HK-2 (cell line): Measurements from ENCODE around the gene PRDM15.
A peak's percentile ranks its signal among the peaks of the same experiment; 100 is the strongest.
"Not testable (repeated sequence)": the region's sequence is repeated elsewhere in the genome, so short reads cannot be mapped to it uniquely, and the experiment has no call there.

Source experiments
- DNase-seq: peaks from one replicate; pipeline ENCODE4 v3.0.0-alpha.2; 2018; ENCODE audit not compliant: unreplicated experiment

PRDM15 gene

DNA sequence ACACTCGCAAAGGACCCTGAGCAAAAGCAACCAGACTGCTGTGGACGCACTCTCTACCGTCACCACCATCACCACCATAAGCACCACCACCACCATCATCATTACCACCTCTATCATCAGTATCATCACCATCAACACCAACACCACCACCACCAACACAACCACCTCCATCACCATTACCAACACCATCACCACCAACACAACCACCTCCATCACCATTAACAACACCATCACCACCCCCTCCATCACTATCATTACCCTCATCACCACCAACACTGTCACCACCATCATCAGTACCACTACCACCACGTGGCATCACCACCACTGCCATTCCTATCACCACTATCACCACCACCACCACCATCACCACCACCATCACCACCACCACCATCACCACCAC is 73.5 kb downstream of the PRDM15 start:
- no peak for DNase-seq

DNA sequence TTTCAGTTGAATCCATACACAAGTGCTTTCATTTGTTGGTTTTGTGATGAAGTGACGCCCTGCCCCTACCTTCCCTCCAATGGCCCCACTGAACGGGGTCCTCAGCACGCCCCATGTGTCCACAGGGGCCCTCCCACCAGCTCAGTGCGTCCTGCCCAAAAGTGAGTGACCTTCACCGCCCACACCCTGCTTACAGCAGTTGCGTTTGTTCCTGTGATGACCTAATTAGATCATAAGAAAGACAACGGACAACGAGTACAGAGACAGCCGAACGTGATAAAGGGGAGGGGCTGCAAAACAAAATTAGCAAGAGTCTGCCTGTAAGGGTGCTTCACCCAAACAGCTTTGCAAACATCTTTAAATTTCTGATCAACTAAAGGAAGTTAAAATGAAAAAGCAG is 74.1 kb downstream of the PRDM15 start:
- no peak for DNase-seq

DNA sequence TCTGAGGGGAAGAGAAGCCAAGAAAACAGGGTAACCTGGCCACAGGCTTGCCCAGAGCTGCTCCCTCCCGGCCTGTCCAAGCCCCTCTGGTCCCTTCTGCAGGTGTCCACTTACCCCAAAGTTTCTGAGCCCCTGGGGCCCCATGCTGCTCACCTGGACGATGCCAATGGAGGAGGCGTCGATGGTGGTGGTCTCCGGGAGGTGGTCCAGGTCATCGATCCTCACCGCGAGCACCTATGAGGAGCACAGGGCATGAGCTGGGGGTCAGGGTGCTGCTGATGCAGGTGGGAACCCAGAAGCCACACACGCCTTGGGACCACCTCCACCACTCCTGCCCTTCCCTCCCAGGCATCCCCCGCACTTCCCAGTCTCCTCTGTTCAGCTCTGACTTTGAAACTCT is 74.8 kb downstream of the PRDM15 start:
- no peak for DNase-seq

DNA sequence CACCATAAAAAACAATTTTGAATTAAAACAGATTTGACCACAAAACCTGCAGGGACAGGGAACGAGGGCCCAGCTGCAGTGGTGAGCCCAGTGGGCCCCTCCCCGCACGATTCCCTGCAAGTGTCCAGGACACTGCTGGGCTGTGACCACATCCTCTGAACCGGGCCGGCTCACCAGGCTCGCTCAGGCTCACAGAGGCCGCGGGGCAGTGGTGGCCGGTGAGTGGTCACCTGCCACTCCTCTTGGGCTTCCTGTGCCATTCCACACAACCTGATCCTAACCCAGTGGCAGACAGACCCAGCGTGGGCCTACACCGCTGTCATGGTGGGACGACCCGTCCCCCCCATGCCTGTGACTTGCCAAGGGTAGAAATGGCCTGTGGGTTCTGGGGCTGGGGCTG is 75.8 kb downstream of the PRDM15 start:
- DNase-seq, result no peak

DNA sequence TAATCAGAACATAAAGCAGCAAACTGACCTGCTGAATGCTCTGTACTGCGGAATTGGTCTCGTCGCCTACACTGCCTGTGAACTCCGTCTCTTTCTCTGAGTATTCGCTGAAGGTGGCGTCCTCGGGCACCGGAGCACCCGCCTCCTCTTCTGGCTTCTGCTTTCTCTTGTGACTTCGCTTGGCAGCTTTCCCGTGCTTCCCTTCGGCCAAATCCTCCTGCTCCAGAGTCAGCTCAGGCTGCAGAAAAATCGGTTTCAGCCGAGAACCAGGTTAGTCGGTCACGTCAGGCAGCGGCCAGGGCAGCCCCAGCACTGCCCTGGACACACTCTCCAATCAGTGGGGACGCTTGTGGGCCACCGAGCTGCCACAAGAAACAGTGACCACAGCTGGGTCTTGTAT is 76.5 kb downstream of the PRDM15 start:
- DNase-seq, result no peak

DNA sequence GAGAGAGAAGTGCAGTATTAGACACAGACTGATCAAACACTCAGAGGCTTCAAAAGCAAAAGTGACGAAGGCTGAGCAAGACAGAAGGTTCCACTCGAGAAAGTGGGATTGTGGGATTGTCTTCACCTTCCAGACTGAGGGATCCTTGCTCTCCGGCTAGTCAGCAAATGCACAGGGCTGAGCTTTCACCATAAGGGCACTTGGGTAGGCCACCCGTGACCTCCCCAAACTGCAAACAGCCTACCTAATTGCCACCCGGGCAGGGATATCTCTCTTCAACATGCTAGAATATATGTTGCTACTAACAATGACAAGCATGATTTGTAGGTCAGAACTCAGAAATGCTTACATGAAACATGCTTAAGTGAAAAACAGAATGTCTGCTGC is 77.0 kb downstream of the PRDM15 start:
- no peak for DNase-seq

DNA sequence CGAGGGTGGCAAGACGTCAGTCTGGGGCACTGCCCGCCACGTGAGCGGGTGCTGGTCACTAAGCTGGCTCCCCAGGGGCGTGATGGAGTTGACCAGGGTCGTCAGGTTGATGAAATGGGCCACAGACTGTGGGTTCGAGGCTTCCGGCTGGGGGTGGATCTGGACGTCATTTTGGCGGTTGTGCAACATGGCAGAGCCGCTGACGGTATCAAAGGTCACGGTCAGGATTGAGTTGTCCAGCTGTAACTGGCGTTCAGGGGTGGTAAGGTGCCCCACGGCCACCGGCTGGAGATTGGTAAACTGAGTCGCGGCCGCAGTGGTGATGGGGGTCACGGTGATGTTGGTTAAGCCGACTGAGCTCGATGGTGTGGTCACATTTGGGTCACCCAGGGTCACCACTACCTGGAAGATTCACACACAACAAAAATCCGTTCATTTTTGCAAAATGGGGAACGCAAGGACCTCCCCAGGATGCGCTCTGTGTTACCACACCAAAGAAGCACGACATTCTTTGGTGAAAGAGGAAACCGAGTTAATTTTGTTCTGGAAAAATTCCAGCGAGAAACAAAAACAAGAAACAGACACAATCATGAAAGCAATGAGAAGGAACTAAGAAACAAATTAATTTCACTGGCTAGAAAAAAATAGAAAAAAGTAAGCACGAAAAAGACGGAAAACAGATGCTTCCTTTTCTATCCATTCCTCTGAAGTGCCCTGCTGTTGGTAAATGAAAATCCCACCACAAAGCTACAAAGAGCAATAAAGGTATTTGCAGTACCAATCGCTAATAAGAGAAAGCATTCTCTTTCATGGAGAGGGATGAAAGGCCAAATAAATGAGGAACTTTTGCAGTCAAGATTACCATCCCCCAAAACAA is 77.6 kb downstream of the PRDM15 start:
- DNase-seq, result no peak

DNA sequence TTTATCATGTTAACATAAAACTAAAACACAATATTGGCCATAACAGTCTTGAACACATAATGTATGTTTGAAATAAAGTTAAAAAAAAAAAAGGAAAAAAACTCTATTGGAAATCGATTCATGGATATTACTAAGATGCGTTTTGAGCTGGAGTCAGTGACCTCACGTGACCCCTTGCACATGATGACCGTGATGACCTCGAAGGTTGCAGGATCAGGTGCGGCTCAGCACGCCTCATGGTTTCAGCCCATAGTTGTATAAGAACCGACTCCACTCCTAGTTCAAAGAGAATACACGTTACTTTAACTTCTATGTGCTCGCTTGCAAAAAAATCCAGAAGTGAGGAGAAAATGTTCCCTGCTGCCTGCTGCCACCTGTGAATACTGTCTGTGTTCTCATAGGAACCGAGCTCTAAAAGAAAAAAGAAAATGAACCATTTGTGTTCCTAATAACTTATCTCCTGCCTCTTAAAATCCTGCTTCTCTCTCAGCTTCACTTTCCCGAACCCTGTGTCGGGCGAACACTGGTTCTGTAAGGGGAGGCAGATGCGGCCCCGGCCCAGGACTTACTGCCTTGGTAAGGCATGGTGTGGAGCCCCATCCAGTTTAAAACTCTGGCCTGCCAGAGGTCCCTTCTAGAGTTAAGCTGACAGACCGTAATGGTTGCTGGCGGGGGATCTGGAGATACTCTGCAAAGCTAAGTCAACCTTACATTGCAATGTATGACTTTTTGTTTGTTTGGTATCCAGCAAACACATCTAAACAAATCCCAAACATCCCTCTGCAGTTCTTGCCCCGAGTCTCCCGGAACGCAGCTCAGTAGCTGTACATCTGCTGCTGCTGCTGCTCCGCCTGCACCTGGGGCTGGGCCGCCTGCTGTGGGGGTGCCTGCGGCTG is 78.5 kb downstream of the PRDM15 start:
- no peak for DNase-seq

DNA sequence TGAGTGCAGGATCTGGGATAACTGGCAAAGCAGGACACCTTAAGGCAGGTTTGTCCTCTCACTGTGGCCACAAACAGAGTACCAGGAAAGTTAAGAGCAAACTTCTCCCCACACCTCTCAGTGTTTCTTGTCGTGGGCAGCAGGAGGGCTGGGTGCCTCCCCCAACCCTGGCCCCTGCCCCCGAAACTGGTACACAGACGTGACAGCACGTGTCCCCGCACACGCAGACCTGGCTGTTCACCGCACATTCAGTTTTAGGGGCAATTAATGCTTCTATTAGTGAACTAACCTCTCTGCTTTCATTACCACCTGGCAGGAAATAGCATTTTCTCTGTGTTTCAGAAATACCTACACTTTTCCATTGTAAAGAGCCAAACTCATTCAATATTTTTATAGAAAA is 79.4 kb downstream of the PRDM15 start:
- DNase-seq, result no peak

DNA sequence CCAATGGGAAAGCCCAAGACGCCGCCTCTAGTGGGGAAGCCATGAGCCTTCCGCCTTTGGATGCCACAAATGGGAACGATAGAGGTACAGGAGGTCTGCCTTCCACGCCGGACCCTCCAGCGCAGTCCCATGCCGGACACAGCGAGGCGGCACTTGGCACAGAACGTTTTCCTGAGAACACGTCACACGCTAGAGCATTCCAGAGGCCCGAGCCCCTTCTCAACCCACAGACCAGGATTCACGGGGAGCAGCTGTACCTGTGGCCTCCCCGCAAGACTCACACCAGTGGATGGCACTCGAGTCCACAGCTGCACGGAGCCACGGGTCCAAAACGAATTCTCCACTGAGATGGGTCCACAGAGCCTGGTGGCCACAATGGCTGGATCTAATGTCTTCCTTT is 80.8 kb downstream of the PRDM15 start:
- no peak for DNase-seq

DNA sequence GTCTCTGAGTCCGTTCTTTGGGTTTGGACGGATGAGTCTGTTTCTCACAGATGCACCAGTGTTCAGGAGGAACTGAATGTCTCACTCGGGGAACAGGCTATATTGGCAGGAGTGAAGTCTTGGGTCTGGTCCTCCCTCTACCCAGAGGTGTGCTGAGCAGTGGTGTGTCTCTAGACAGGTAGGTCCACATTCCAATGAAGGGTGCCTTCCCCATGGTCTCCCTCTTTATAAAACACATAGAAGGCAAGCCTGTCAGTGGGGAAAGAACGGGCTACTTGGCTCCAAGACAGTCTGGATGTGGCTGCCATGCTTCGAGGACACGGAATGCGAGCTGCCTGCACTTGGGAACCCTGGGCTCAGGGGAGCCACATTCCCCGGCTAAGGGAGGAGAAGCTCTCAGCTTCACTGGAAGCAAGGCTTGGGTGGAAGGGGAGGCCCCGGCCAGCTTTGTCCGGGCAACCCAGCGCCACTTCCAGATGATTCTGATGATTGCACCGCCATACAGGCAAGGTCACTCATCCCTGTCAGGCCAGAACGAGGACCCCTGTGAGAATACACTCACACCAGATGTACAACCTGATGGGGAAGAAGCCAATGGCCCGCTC is 82.6 kb downstream of the PRDM15 start:
- no peak for DNase-seq

DNA sequence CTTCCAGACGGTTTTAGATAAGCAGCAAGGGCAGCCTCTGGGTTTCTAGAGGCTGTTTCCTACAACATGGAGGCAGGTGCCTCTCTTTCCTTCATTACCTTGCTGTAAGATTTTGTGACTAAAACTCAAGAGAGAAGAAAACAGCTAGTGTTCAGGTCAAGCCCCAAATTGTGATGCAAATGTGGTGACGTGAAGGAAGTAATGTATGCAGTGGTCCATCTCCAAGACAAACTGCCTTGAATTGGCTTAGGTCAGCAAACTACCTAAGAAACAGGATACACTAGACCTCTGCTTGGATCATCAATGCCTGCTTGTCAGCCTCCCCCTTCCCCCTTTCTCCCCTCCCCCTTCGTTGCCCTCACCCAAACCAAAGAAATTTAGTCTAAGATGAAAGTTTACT is 83.4 kb downstream of the PRDM15 start:
- DNase-seq, result no peak

DNA sequence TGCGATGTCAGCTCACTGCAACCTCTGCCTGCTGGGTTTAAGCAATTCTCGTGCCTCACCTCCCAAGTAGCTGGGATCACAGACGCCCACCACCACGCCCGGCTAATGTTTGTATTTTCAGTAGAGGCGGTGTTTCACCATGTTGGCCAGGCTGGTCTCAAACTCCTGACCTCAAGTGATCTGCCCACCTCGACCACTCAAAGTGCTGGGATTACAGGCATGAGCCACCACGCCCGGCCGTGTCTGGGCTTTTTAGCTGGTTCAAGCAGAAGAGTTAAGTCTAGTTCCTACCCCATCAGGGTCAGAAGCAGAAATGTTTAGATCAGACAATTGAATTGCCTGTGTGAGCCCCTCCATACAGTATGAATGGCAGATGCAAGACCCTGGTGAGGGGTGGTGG is 84.5 kb downstream of the PRDM15 start:
- no peak for DNase-seq

DNA sequence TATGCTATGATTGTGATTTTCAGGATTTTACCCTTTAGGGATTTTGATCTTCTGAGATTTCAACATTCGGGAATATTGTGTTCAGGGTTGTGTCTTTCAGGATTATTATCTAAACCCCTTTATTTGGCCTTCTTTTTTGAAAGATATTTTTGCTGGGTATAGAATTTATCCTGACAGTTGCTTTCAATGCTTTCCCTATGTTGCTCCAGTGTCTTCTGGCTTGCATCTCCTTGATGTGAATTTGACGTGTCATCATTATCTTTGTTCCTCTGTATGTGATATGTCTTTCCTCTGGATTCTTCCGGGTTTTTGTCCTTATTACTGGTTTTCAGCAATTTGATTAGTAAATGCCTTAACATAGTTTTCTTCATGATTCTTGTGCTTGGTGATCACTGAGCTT is 86.4 kb downstream of the PRDM15 start:
- DNase-seq, result no peak

DNA sequence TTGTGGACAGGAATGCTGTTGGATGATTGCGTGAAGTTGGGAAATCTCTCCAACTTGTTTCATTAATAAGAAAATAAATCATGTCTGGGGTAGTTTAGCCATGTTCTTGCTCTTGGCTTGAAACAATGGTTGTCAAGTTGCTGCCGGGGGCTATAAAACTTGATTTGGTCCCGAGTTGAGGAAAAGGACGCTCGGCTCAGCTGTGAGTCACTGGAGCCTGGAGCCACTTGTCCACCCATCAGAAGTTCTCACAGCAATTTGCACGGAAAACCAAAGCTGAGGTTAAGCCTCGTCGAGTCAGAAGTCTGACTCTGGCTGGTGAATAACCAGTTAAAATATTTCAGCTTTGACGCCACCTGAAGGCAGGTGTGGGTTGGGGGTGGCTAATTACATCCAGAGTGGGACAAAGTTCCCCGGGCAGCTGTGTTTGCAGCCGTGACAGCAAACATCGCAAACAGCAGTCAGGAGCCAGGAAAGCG is 92.6 kb downstream of the PRDM15 start:
- peak; percentile 58 for DNase-seq

DNA sequence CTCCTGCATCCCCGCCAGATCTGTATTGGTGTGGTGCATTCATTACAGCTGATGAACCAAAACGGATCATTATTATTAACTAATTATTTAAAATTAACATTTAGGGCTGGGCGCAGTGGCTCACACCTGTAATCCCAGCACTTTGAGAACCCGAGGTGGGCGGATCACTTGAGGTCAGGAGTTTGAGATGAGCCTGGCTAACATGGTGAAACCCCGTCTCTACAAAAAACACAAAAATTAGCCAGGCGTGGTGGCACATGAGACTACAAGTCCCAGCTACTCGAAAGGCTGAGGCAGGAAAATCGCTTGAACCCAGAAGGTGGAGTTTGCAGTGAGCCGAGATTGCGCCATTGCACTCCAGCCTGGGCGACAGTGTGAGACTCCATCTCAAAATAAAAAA is 93.9 kb downstream of the PRDM15 start:
- not testable (repeated sequence) for DNase-seq

DNA sequence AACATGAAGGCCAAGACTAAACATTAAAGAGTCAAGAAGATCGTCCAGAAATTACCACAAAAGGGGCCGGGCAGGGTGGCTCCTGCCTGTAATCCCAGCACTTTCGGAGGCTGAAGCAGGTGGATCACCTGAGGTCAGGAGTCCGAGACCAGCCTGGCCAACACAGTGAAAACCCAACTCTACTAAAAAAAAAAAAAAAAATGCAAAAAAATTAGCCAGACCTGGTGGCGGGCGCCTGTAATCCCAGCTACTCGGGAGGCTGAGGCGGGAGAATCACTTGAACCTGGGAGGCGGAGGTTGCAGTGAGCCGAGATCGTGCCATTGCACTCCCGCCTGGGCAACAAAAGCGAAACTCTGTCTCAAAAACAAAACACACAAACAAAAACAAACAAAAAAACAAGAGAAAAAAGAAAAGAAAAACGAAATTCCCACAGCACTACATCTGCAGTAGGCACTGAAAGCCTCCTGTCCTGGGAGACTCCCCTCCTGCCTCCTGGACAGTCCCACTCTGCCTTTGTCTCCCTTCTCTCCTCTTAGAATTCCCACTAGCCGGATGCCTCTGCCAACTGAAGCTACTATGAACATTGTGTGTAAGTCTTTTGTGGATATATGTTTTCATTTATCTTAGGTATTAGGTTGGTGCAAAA is 94.6 kb downstream of the PRDM15 start:
- DNase-seq, result no peak

DNA sequence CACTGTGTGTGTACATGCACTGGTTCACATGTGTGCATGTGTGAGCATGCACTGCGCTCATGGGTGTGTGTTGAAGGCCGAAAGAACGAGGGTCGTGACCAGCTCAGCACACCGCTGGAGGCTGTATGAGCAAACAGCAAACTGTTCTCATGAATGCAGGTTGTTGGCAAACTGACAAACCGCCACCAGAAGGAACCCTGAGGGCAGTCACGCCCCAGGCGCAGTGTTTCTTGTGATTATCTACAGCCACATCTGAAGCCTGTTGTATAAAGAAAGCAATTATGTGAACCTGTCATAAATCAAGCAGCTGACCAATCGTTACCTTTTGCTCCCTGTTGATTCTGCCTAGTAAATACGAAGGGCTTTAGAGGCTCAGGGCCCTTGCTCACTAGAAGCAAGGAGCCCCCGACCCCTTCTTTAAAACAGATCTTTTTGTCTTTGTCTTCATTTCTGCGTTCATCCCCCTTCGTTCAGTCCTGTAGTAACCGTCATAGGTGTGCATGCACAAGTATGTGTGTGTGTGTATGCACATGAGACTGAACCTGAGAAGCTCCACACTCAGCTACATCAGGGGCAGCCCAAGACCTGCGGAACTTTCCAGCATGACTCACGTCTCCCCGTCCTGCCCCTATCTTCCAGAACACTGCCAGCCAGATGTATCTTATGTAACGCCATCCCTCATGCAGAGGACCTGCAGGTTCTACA is 95.5 kb downstream of the PRDM15 start:
- no peak for DNase-seq

DNA sequence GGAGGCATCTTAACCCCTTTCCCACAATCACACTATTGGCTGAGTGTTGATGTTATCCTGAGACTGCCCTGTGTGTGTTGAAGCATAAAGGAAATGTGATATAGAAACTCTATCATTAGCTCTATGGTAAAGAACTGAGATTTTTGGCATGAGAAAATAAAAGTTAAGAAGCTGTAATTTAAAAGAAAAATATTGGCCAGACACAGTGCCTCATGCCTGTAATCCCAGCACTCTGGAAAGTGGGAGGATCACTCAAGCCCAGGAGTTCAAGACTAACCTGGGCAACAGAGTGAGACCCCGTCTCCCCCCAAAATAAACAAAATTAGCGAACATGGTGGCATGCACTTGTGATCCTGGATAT is 98.1 kb downstream of the PRDM15 start:
- DNase-seq, result no peak

DNA sequence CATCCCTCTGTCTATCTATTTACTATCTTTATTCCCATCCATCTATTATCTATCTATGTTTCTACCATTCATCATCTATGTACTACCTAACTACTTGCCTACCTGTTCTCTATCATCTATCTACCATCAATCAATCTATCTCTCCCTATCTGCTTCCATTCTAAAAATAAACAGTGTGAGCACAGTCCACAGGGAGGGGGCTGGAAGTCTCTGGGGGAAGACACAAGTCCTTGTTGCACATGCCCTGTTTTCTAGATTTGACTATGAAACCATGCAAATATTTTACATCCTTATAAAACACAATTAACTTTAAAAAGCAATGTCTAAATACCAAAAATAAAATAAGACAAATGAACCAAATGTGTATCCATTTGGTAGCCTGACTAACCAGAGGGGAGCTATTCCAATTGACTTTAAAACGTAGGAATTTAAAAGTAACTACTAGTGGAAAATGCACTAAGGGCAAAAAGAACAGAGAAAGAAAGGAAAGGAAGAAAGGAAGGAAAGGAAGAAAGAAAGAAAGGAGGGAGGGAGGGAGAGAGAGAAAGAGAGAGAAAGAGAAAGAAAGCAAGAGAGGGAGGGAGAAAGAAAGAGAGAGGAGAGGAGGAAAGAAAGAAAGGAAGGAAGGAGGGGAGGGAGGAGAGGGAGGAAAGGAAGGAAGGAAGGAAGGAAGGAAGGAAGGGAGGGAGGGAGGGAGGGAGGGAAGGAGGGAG is 98.7 kb downstream of the PRDM15 start:
- no peak for DNase-seq

DNA sequence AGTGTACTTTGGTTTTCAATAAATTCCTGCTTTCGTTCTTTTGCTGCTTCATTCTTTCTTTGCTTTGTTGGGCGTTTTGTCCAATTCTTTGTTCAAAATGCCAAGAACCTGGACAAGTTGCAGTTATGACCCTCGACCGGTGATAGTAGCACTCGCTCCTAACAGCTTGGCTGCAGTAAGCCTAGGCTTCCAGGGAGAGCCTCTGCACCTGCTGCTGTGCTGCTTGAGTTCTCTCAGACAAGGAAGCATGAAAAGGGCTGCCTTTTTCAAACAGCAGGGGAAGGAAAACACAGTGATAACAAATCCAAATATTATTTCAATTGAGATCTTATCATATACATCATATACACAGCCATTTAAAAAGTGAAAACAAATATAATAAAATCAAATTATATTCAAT is 99.5 kb downstream of the PRDM15 start:
- DNase-seq, result no peak
